ENCODE measurements around the gene TMCO1.
"Not testable (repeated sequence)": the region's sequence is repeated elsewhere in the genome, so short reads cannot be mapped to it uniquely, and the experiment has no call there.

The TMCO1 gene

GRCh38 chr1:165686971-165687433, 81.7 kb downstream of the TMCO1 start:
- no peak for DNase-seq (ENCODE audit: low read depth)

GRCh38 chr1:165686121-165686970, 82.3 kb downstream of the TMCO1 start:
- DNase-seq (ENCODE audit: low read depth), result no peak

- no peak for DNase-seq (ENCODE audit: low read depth)
Observed at GRCh38 chr1:165683848-165684485, 84.7 kb downstream of the TMCO1 start.

- not testable (repeated sequence) for DNase-seq (ENCODE audit: low read depth)
Observed at GRCh38 chr1:165680773-165681172, 87.9 kb downstream of the TMCO1 start.

- DNase-seq (ENCODE audit: low read depth), result no peak
Observed at GRCh38 chr1:165680303-165680702, 88.4 kb downstream of the TMCO1 start.

- no peak for DNase-seq (ENCODE audit: low read depth)
Observed at GRCh38 chr1:165679282-165680036, 89.2 kb downstream of the TMCO1 start.

- DNase-seq (ENCODE audit: low read depth), result no peak
Observed at GRCh38 chr1:165678509-165678908, 90.2 kb downstream of the TMCO1 start.

Measured in T-helper 22 cell (primary cell).